Ramos (cell line): ENCODE measurements around the gene TBC1D8.

Experiments used
- in situ Hi-C: fragments of 300-500 bp; cut with MboI; formaldehyde crosslinking; loops from one replicate; pipeline ENCODE4 v1.14.3; 2022; ENCODE audit warnings: low sequenced_read_pairs; ENCODE audit not compliant: unreplicated experiment

TBC1D8 gene

GRCh38 chr2:101114268-101114783, 36.9 kb downstream of the TBC1D8 start:
- in situ Hi-C loops: no loop called here

- in situ Hi-C loops: no loop called here
These were observed 37.5 kb downstream of the TBC1D8 start for GRCh38 chr2:101113441-101114267.

- in situ Hi-C loops: no loop called here
These were observed 38.4 kb downstream of the TBC1D8 start for GRCh38 chr2:101112772-101113157.

- in situ Hi-C loops: no loop called here
These were observed 39.0 kb downstream of the TBC1D8 start for GRCh38 chr2:101111917-101112771.

- in situ Hi-C loops: no loop called here
These were observed 39.8 kb downstream of the TBC1D8 start for GRCh38 chr2:101111262-101111838.

GRCh38 chr2:101109451-101110118, 41.6 kb downstream of the TBC1D8 start:
- in situ Hi-C loops: no loop called here

- in situ Hi-C loops: no loop called here
These were observed 42.8 kb downstream of the TBC1D8 start for GRCh38 chr2:101108357-101108756.

GRCh38 chr2:101107241-101107640, 43.9 kb downstream of the TBC1D8 start:
- in situ Hi-C loops: no loop called here

- in situ Hi-C loops: no loop called here
These were observed 44.6 kb downstream of the TBC1D8 start for GRCh38 chr2:101106453-101107181.

- in situ Hi-C loops: no loop called here
These were observed 45.5 kb downstream of the TBC1D8 start for GRCh38 chr2:101105654-101106053.

- in situ Hi-C loops: no loop called here
These were observed 53.5 kb downstream of the TBC1D8 start for GRCh38 chr2:101097638-101098037.

GRCh38 chr2:101096619-101097142, 54.5 kb downstream of the TBC1D8 start:
- in situ Hi-C loops: no loop called here

- in situ Hi-C loops: no loop called here
These were observed 56.8 kb downstream of the TBC1D8 start for GRCh38 chr2:101094351-101094750.

GRCh38 chr2:101089942-101090799, 61.0 kb downstream of the TBC1D8 start:
- in situ Hi-C loops: no loop called here

GRCh38 chr2:101089419-101089818, 61.8 kb downstream of the TBC1D8 start:
- in situ Hi-C loops: no loop called here

GRCh38 chr2:101087638-101088037, 63.5 kb downstream of the TBC1D8 start:
- in situ Hi-C loops: no loop called here

GRCh38 chr2:101083613-101084012, 67.6 kb downstream of the TBC1D8 start:
- in situ Hi-C loops: no loop called here

GRCh38 chr2:101082998-101083397, 68.2 kb downstream of the TBC1D8 start:
- in situ Hi-C loops: no loop called here
